ENCODE data around the gene PDE7B. TPM values are rescaled to one million over a fixed set of nuclear protein-coding genes. Genes with fewer than 3 reads are reported as not detected.

PDE7B gene
- total RNA-seq, 1 donor from 2014 or later: 0.84 TPM

DNA sequence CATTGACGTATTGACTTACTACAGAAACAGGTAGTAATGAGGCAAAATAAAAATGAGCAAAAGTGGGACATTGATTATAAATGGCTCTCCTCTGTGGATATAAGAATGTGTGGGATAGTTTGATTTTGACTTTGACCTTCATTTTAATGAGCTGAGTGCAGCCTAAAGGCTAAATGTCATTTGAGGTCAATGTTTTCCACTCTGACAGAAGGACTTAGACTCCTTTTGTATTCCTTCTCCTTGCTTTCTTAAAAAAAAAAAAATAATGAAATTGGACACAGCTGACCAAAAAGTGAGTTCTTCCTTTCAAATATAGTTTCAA, 330.0 kb downstream of the PDE7B start:
- no peaks in the 10 kb centered on the region for H3K36me3 ChIP-seq (ENCODE audit: control insufficient read depth, insufficient read depth, low read length)
- H3K27me3 ChIP-seq (ENCODE audit: control insufficient read depth, insufficient read depth, low read length): no peaks in the 10 kb centered on the region
- TF ChIP-seq, protein P1, sequence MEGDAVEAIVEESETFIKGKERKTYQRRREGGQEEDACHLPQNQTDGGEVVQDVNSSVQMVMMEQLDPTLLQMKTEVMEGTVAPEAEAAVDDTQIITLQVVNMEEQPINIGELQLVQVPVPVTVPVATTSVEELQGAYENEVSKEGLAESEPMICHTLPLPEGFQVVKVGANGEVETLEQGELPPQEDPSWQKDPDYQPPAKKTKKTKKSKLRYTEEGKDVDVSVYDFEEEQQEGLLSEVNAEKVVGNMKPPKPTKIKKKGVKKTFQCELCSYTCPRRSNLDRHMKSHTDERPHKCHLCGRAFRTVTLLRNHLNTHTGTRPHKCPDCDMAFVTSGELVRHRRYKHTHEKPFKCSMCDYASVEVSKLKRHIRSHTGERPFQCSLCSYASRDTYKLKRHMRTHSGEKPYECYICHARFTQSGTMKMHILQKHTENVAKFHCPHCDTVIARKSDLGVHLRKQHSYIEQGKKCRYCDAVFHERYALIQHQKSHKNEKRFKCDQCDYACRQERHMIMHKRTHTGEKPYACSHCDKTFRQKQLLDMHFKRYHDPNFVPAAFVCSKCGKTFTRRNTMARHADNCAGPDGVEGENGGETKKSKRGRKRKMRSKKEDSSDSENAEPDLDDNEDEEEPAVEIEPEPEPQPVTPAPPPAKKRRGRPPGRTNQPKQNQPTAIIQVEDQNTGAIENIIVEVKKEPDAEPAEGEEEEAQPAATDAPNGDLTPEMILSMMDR (IDR thresholded peaks at IDR 0.05; ENCODE audit: insufficient read depth, low read length, poor library complexity, severe bottlenecking): no peak
- DNase-seq (ENCODE audit: low read depth): no peak
- no peak overlapping the region for H3K4me3 ChIP-seq (ENCODE audit: low read depth, low read length)

DNA sequence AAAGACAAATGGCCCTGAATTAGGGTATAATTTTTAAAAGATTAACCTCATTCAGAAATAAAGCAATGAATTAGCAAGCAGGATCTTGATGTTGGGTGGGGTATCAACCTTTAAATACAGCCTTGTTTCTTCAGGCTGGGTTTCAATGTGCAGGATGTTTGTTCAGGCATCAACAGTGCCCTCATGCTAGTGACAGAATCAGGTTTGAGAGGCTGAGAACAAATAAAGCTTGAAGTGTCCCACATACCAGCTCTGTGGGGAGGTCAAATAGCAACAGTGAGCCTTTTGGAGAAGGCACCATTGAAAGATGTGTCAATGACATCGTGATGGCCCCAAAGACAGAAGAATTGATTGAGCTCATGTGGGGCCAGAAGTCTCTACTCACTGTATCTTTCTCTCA, 330.4 kb downstream of the PDE7B start:
- no peaks in the 10 kb centered on the region for H3K27me3 ChIP-seq (ENCODE audit: control insufficient read depth, insufficient read depth, low read length)
- no peak for DNase-seq (ENCODE audit: low read depth)
- TF ChIP-seq, protein P1 (IDR thresholded peaks at IDR 0.05; ENCODE audit: insufficient read depth, low read length, poor library complexity, severe bottlenecking): no peak

DNA sequence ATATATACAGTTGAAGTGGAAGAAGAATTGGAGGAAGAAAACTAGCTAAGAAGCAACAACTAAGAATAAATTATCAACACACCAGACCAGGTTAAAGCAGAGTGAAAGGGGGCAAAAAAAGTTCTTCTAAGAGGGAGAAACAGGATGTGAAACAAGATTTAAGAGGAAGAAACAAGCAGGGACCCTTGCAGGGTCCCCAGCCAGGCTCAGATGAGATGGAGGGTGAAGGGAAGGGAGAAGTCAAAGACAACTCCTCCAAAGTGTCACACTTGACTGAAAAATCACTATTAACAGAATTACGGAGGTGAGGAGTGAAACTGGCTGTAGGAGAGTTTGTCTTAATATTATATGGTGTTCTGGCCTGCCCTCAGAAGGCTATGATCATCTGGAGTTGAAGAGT, 333.2 kb downstream of the PDE7B start:
- TF ChIP-seq, protein P1 (IDR thresholded peaks at IDR 0.05; ENCODE audit: insufficient read depth, low read length, poor library complexity, severe bottlenecking): no peak
- Histone ChIP-seq H3K36me3 (ENCODE audit: control insufficient read depth, insufficient read depth, low read length) (no peaks in the 10 kb centered on the region), H3K27me3 (ENCODE audit: control insufficient read depth, insufficient read depth, low read length) (no peaks in the 10 kb centered on the region), H3K4me3 (ENCODE audit: low read depth, low read length) (no peak overlapping the region)
- DNase-seq (ENCODE audit: low read depth): no peak

More for the DNA sequence above, 330.4 kb downstream of the PDE7B start:
- Histone ChIP-seq H3K4me3 (ENCODE audit: low read depth, low read length) (no peak overlapping the region), H3K36me3 (ENCODE audit: control insufficient read depth, insufficient read depth, low read length) (no peaks in the 10 kb centered on the region)

DNA sequence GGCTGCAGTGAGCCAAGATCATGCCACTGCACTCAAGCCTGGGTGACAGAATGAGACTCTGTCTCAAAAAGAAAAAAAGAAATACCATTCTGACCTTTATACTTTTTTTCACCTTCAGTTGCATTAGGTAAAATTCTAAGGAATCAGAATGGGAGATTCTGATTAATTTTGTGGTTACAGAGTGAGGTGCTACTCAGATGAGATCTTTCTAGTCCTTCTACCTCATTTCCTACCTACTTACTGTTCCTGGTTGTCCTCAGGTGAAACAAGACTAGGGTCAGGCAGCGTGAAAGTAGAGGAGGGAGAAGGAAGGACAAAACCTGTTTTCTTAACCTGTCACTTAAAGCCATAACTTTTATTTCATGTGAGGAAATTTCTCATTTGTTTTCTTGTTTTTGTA, 334.9 kb downstream of the PDE7B start:
- H3K36me3 ChIP-seq (ENCODE audit: control insufficient read depth, insufficient read depth, low read length): no peaks in the 10 kb centered on the region

DNA sequence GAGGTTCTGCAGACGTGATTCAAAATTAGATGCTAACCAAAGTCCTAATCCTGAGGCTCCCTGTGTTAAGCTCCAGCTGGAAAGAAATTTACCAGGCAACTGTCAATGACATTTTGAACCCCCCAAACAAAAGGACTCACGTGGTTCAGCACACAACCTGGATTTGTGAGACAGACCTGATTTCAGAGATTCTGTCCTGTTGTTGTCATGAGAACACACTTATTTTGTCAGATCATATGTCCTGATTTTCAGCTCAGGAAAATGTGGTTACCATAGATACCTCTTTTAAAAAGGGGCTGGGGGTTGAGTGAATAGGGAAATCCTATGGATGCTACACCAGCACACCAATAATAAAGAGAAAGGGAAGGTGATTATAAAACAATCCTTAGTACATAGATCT, 337.0 kb downstream of the PDE7B start:
- DNase-seq (ENCODE audit: low read depth): no peak

More for the DNA sequence above, 334.9 kb downstream of the PDE7B start:
- no peak for DNase-seq (ENCODE audit: low read depth)
- TF ChIP-seq, protein P1 (IDR thresholded peaks at IDR 0.05; ENCODE audit: insufficient read depth, low read length, poor library complexity, severe bottlenecking): no peak
- Histone ChIP-seq H3K27me3 (ENCODE audit: control insufficient read depth, insufficient read depth, low read length) (no peaks in the 10 kb centered on the region), H3K4me3 (ENCODE audit: low read depth, low read length) (no peak overlapping the region)

DNA sequence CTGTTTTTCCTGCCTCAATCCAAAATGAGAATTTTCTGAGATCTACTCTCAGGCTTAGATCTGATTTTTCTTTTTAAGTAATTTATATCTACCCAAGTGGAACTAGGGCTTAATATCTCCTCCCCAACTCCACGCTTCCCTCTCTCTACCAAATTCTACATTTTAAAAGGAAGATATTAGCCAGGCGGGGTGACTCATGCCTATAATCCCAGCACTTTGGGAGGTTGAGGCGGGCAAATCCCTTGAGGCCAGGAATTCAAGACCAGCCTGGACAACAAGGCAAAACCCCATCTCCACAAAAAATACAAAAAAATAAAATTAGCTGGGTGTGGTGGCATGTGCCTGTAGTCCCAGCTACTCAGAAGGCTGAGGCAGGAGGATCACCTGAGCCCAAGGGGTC, 337.6 kb downstream of the PDE7B start:
- no peak for DNase-seq (ENCODE audit: low read depth)
- no peaks in the 10 kb centered on the region for H3K27me3 ChIP-seq (ENCODE audit: control insufficient read depth, insufficient read depth, low read length)
- TF ChIP-seq, protein P1 (IDR thresholded peaks at IDR 0.05; ENCODE audit: insufficient read depth, low read length, poor library complexity, severe bottlenecking): no peak
- H3K4me3 ChIP-seq (ENCODE audit: low read depth, low read length): no peak overlapping the region
- H3K36me3 ChIP-seq (ENCODE audit: control insufficient read depth, insufficient read depth, low read length): no peaks in the 10 kb centered on the region

More for the DNA sequence above, 337.0 kb downstream of the PDE7B start:
- TF ChIP-seq, protein P1 (IDR thresholded peaks at IDR 0.05; ENCODE audit: insufficient read depth, low read length, poor library complexity, severe bottlenecking): no peak
- Histone ChIP-seq H3K4me3 (ENCODE audit: low read depth, low read length) (no peak overlapping the region), H3K36me3 (ENCODE audit: control insufficient read depth, insufficient read depth, low read length) (no peaks in the 10 kb centered on the region), H3K27me3 (ENCODE audit: control insufficient read depth, insufficient read depth, low read length) (no peaks in the 10 kb centered on the region)

Data from kidney epithelial cell (primary cell).